Measurements from ENCODE around the gene USP7. TPM values are rescaled to one million over a fixed set of nuclear protein-coding genes. Genes with fewer than 3 reads are reported as not detected.

USP7 gene
- polyA plus RNA-seq, 3 donors: 2.4 to 31.7 (median 4.1) TPM

GRCh38 chr16:8849411-8850011 lies 114.2 kb downstream of the USP7 start:
- Histone ChIP-seq H3K4me2 (replicated peaks; ENCODE audit: extremely low read depth, low read length, poor library complexity, severe bottlenecking) (no peak overlapping the region), H4K20me1 (ENCODE audit: insufficient read depth, low read length) (peaks cover 50% of the 10 kb centered on the region), H3K79me2 (ENCODE audit: insufficient read depth, low read length) (peaks cover 15% of the 10 kb centered on the region), H3K4me1 (ENCODE audit: control insufficient read depth in 1 of 2, insufficient read depth in 2 of 2, low read length in 2 of 2) (peaks cover 21 to 32% of the 10 kb centered on the region in 2 donors), H2AFZ (ENCODE audit: insufficient read depth, low read depth, low read length, poor library complexity, severe bottlenecking) (no peak overlapping the region), H3K27ac (ENCODE audit: low read depth in 1 of 2, low read length in 2 of 2) (no peak overlapping the region), H3K27me3 (ENCODE audit: control insufficient read depth in 2 of 2, insufficient read depth in 2 of 2, low read length in 2 of 2) (no peaks in the 10 kb centered on the region), H3K9ac (ENCODE audit: insufficient read depth, low read length, poor library complexity, severe bottlenecking) (no peak overlapping the region), H3K4me3 (replicated peaks in 1 of 3; ENCODE audit: low read depth in 2 of 3, low read length in 3 of 3) (no peak overlapping the region), H3K9me3 (replicated peaks in 1 of 2; ENCODE audit: control insufficient read depth in 1 of 2, insufficient read depth in 1 of 2, low read length in 2 of 2) (no peaks in the 10 kb centered on the region), H3K36me3 (replicated peaks in 1 of 2; ENCODE audit: control insufficient read depth in 1 of 2, insufficient read depth in 2 of 2, low read length in 2 of 2) (peaks cover 28 to 67% of the 10 kb centered on the region in 2 donors)
- H3K27ac Mint-ChIP-seq: peak overlapping the region in 3 of 7 donors; percentile 51 to 78 (median 53)
- DNase-seq: no peak
- TF ChIP-seq CTCF (IDR thresholded peaks at IDR 0.05): no peak
- peaks cover 0 to 3% (median 0%) of the 10 kb centered on the region in 7 donors for H3K9me3 Mint-ChIP-seq
- H3K36me3 Mint-ChIP-seq: peaks cover 87 to 94% of the 10 kb centered on the region in 2 donors
- peak overlapping the region; percentile 9 to 15 for H3K4me3 Mint-ChIP-seq
- H3K27me3 Mint-ChIP-seq (ENCODE audit: low read depth in 3 of 3): peaks cover 2 to 11% (median 8%) of the 10 kb centered on the region in 3 donors
- peaks cover 35% of the 10 kb centered on the region for H3K4me1 Mint-ChIP-seq
- intact Hi-C loops (cut with micrococcal nuclease): no loop called here
- 68% methylated on average over 17 of the region's 19 CpGs for WGBS (ENCODE audit: insufficient coverage)

GRCh38 chr16:8848939-8849391 lies 114.7 kb downstream of the USP7 start:
- peaks cover 38% of the 10 kb centered on the region for H3K4me1 Mint-ChIP-seq
- Histone ChIP-seq H3K27me3 (ENCODE audit: control insufficient read depth in 2 of 2, insufficient read depth in 2 of 2, low read length in 2 of 2) (no peaks in the 10 kb centered on the region), H3K9me3 (replicated peaks in 1 of 2; ENCODE audit: control insufficient read depth in 1 of 2, insufficient read depth in 1 of 2, low read length in 2 of 2) (no peaks in the 10 kb centered on the region), H4K20me1 (ENCODE audit: insufficient read depth, low read length) (peaks cover 49% of the 10 kb centered on the region), H3K4me1 (ENCODE audit: control insufficient read depth in 1 of 2, insufficient read depth in 2 of 2, low read length in 2 of 2) (peaks cover 21 to 32% of the 10 kb centered on the region in 2 donors), H2AFZ (ENCODE audit: insufficient read depth, low read depth, low read length, poor library complexity, severe bottlenecking) (no peak overlapping the region), H3K4me2 (replicated peaks; ENCODE audit: extremely low read depth, low read length, poor library complexity, severe bottlenecking) (no peak overlapping the region), H3K9ac (ENCODE audit: insufficient read depth, low read length, poor library complexity, severe bottlenecking) (no peak overlapping the region), H3K79me2 (ENCODE audit: insufficient read depth, low read length) (peaks cover 15% of the 10 kb centered on the region), H3K36me3 (replicated peaks in 1 of 2; ENCODE audit: control insufficient read depth in 1 of 2, insufficient read depth in 2 of 2, low read length in 2 of 2) (peaks cover 25 to 62% of the 10 kb centered on the region in 2 donors), H3K4me3 (replicated peaks in 1 of 3; ENCODE audit: low read depth in 2 of 3, low read length in 3 of 3) (no peak overlapping the region), H3K27ac (ENCODE audit: low read depth in 1 of 2, low read length in 2 of 2) (no peak overlapping the region)
- H3K9me3 Mint-ChIP-seq: peaks cover 0 to 3% (median 0%) of the 10 kb centered on the region in 7 donors
- no peak for DNase-seq
- intact Hi-C loops (cut with micrococcal nuclease): no loop called here
- H3K27ac Mint-ChIP-seq: peak overlapping the region in 3 of 7 donors; percentile 51 to 78 (median 53)
- peak overlapping the region in 1 of 2 donors; percentile 15 for H3K4me3 Mint-ChIP-seq
- H3K36me3 Mint-ChIP-seq: peaks cover 87 to 89% of the 10 kb centered on the region in 2 donors
- no peak for TF ChIP-seq CTCF (IDR thresholded peaks at IDR 0.05)
- peaks cover 2 to 14% (median 8%) of the 10 kb centered on the region in 3 donors for H3K27me3 Mint-ChIP-seq (ENCODE audit: low read depth in 3 of 3)
- 97% methylated on average over 6 of the region's 8 CpGs for WGBS (ENCODE audit: insufficient coverage)
